ENCODE measurements around the gene STK25. TPM values are rescaled to one million over a fixed set of nuclear protein-coding genes. Genes with fewer than 3 reads are reported as not detected.
A peak's percentile ranks its signal among the peaks of the same experiment; 100 is the strongest.
"Not testable (repeated sequence)": the region's sequence is repeated elsewhere in the genome, so short reads cannot be mapped to it uniquely, and the experiment has no call there.

STK25 gene
- total RNA-seq, 1 experiment from 2014 or later: 197 TPM

DNA sequence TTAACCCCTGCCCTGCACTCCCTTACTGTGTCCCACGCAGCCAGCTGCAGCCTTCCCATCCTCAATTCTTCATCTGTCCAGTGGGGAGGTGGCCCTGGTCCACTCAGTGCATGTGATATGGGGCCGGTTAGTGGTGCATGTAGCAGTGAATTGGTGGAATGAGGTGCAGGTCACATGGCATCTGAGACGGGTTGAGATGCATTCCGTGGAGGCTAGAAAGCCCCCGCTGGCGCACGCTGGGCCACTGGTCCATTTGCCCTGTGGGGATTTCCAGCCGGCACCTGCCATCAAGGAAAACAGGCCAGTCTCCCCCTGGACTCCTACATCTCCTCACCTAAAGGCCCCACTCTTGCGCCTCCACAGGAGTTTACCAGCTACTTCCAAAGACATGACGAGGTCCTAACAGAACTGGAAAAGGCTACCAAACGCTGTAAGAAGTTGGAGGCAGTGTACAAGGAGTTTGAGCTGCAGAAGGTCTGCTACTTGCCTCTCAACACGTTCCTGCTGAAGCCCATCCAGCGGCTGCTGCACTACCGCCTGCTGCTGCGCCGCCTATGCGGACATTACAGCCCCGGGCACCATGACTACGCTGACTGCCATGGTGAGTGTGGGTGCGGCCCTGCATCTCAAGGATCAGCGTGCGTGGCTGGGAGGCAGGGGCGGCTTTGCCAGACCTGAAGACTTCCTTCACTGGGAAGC, 40.5 kb downstream of the STK25 start:
- DNase-seq (ENCODE audit: low read depth): no peak

- no peak for DNase-seq (ENCODE audit: low read depth)
Measured at GRCh38 chr2:241466230-241466629, 42.2 kb downstream of the STK25 start.

DNA sequence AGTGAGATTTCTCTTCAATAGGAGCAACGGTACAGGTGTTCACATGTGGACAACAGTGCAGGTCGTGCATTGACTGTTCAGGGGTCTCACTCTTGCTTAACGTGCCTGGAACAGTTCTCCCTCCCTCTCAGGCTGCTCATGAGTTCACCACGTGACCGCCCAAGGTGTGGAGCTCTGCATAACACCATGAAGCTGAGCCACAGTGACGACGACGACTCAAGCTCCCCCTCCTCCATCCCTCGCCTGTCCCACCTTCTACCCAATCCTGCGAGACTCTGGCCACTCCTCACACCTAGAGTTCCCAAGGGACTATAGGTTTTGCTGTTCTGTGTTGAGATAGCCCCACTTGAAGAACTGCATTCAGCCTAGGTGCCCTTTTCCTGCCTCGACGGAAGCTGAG, 42.8 kb downstream of the STK25 start:
- DNase-seq (ENCODE audit: low read depth): no peak

DNA sequence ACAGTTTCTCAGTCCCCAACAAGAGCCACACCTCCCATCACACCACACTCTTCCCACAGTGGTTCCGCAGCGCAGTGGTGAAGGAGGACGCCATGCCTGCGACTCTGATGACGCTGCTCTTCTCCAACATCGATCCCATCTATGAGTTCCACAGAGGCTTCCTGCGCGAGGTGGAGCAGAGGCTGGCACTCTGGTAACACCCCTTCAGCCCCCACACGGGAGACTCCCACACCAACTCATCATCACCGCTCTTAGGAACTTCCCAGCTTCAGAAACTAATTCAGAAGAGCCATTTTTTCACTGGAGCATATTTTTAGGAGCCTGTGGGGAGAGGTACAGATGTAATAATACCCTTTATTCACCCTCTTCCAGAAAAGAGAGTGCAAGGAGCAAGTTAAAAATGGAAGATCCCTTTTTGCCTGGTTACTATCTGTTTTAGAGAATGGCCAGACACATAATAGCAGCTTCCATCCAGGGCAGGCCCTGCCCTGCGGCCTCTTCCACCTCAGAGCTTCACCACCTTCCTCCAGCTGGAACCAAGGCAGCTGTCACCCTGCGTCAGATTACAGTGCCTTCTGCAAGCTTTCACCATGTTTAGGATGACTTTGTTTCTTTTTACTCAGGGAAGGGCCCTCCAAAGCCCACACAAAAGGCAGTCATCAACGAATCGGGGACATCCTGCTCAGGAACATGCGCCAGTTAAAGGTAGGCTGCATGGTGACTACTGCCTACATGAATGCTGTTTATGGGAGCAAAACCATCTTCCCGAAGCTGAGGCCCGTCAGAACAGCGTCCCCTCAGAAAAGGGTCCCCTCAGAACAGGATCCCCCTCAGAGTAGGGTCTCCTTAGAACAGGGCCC, 44.9 kb downstream of the STK25 start:
- no peak for DNase-seq (ENCODE audit: low read depth)

- DNase-seq (ENCODE audit: low read depth): no peak
Measured at GRCh38 chr2:241461693-241462677, 46.4 kb downstream of the STK25 start.

DNA sequence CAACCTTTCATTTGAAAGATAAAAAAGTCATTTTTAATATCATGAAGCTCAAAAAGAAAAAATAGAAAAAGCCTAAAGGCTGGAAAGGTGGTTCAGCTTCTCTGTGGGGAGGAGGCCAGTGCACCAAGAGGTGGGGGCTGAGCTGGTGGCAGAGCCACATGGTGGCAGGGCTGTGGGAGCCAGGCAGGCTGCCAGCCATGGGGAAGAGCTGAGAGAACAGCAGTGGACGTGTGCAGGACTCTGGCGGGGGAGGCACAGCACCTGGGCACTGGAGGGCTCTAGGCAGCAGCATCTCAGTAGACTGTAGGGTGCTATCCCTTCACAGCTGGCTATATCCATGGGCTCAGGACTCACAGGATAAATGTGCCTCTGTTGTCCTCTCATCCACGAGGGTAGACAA, 47.8 kb downstream of the STK25 start:
- no peak for DNase-seq (ENCODE audit: low read depth)

GRCh38 chr2:241459520-241459919, 48.9 kb downstream of the STK25 start:
- no peak for DNase-seq (ENCODE audit: low read depth)

DNA sequence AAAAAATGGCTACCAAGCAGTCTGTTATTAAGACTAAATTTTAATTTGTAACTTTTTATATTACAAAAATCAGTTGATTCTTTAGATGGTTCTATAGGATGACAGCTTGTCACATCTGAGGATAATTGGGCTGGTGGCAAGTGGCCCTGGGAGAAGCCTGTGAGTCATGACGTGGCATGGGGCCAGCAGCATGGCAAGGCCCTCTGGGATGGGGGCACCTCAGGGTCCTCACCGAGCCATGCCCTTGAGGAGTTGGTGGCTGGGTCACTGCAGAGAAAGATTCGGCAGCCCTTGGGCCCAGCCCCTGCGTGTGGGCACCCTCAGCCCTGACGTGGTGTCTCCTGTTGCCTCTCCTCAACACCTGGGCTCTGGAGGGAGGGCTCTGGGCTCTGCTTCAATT, 49.7 kb downstream of the STK25 start:
- no peak for DNase-seq (ENCODE audit: low read depth)

DNA sequence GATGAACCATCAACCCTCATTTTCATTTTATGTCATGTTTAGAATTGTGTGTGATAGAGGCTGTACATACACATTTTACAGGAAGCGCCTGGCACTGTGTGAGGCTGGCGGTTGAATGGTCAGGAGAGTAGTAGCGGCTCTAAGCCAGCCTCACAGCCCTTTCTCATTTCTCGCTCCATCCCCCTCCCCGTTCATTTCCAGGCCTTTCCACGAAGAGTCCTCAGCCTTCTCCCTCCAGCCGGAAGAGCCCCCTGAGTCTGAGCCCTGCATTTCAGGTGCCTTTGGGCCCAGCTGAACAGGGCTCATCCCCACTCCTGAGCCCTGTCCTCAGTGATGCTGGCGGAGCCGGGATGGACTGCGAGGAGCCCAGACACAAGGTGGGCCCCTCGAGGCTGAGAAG, 51.8 kb downstream of the STK25 start:
- no peak for DNase-seq (ENCODE audit: low read depth)

DNA sequence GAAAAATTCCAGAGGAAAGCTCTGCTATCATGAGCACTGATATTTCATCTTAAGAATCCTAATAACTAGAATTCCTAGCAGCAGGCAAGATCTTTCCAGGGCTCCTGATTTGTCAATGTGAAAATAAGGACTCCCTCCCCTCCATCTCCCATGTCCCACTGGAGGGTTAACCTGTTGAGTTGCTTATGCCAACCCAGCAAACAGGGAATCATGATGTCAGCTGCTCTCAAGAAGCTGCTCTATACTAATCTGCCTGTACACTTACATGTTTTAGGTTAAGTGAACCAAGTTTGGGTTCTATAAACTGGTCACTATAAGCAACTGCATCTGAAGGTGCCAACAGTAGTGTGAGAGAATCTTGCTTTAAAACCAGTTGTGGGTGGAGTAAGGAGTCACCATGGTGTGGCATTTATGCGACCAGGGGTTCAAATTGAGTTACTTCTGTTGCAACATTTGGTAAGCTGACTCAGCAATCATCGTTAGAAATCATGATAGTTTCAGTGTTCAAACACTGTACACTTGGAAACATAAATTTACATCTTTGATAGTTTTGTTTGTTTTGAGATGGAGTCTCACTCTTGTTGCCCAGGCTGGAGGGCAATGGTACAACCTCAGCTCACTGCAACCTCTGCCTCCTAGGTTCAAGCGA, 53.4 kb downstream of the STK25 start:
- DNase-seq (ENCODE audit: low read depth): no peak

- DNase-seq (ENCODE audit: low read depth): not testable (repeated sequence)
Measured at GRCh38 chr2:241453919-241454318, 54.5 kb downstream of the STK25 start.

- no peak for DNase-seq (ENCODE audit: low read depth)
Measured at GRCh38 chr2:241451840-241452506, 56.4 kb downstream of the STK25 start.

DNA sequence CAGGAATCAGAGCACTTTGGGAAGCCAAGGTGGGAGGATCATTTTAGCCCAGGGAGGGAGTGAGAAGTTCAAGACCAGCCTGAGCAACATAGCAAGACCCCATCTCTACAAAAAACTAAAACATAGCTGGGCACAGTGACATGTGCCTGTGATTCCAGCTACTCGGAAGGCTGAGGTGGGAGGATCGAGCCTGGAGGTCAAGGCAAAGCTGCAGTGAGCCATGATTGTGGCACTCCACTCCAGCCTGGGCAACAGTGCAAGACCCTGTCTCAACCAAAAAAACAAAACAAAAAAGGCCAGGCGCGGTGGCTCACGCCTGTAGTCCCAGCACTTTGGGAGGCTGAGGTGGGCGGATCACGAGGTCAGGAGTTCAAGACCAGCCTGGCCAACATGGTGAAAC, 58.3 kb downstream of the STK25 start:
- DNase-seq (ENCODE audit: low read depth): not testable (repeated sequence)

DNA sequence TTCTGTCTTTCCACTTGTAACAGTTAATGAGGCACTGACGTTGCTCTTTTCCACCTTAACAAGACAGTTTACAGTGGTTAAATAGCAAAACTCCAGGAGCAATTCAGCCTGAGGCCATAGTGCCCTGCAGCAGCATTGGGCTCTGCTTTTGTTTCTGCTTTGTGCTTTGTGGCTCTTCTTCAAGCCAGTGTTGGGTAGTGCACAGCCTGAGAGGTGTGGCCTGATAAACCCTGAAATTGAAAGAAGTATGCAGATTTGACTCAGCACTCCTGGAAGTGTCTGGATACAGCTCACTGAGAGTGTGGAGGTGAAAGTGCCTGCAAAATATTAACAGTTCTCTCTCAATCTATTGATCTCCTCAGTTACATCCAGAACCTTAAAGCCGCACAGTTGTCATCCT, 63.0 kb downstream of the STK25 start:
- DNase-seq (ENCODE audit: low read depth): no peak

DNA sequence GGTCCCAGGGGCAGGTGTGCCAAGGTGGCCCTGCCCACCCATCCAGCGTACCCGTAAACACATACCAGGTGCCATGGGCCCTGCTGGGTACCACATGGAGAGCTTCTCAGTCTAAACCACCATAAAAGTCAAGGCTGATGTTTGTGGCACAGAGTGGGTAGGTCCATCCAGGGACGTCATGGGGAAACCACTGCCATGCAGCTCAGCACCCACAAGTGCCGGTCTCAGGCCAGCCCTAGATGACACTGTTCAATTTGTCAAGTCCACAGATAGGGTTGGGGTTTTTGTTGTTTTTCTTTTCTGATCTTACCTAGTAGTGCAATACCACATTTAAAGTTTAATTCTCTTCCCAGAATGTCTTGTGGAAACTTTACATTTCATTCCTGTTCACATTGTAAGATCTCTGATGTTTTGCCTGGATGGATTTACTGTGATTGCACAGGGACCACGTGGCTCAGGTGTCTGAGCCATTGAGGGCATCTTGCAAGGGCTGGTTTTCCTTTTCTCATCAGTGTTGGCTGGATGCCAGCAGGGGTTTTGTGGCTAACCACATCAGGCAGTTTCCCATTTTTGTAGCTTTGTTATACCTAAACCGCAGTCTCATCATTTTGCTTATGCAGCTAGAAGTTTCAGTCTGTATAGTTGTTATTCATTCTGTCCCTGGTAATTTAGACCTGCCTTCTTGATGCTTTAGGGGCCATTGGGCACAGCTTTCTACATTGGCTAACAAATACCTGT, 64.7 kb downstream of the STK25 start:
- peak; percentile 79 for DNase-seq (ENCODE audit: low read depth)
